Caco-2 (cell line): ENCODE results near the gene SEMA3A. TPM values are rescaled to one million over a fixed set of nuclear protein-coding genes. Genes with fewer than 3 reads are reported as not detected.

Experiments
- BruUV-seq: library from RNA; stranded (reverse); fragments of 400-500 nt; replicated peaks from 2 replicates; lab custom pipeline; 2021; lab: Mats Ljungman, UMichigan
- CTCF ChIA-PET: fragments of 300-600 bp; sonication (Branson Sonifier 250); formaldehyde crosslinking; loops from one replicate; lab custom pipeline; 2022; ENCODE audit warnings: antibody characterized with exemption; lab: Charles Lee
- POLR2A ChIA-PET: fragments of 300-600 bp; sonication (Branson Sonifier 250); formaldehyde crosslinking; loops from one replicate; lab custom pipeline; 2022; ENCODE audit warnings: antibody characterized with exemption; lab: Charles Lee
- DNase-seq, 2 experiments: peaks; one replicate each; pipeline versions ENCODE4 v3.0.0 to v3.0.0-alpha.2; 2020 to 2022
- H3K27me3 ChIP-seq: replicated peaks from 2 replicates; pipeline ENCODE4 v1.6.0; 2011; ENCODE audit warnings: low read length; ENCODE audit not compliant: control insufficient read depth, insufficient read depth
- H3K36me3 ChIP-seq: 2 replicates; pipeline ENCODE4 v1.5.1; 2011; ENCODE audit warnings: low read length; ENCODE audit not compliant: control insufficient read depth, insufficient read depth
- H3K4me1 ChIP-seq: fragments of 250-450 bp; sonication (Bioruptor Pico); 2 replicates; pipeline ENCODE4 v1.5.1; 2020; ENCODE audit warnings: mild to moderate bottlenecking
- H3K4me3 ChIP-seq: 2 replicates; pipeline ENCODE4 v1.5.1; 2011; ENCODE audit warnings: low read depth, mild to moderate bottlenecking, control low read depth, low read length
- H3K9me3 ChIP-seq: fragments of 250-450 bp; sonication (Bioruptor Pico); 2 replicates; pipeline ENCODE4 v1.5.1; 2020; ENCODE audit warnings: mild to moderate bottlenecking, moderate library complexity
- H3K27ac Mint-ChIP-seq: one replicate; pipeline ENCODE4 v1.8.0; 2022; ENCODE audit warnings: mixed read lengths; ENCODE audit not compliant: unreplicated experiment
- H3K27me3 Mint-ChIP-seq: one replicate; pipeline ENCODE4 v1.8.0; 2022; ENCODE audit warnings: mixed read lengths; ENCODE audit not compliant: insufficient read depth, unreplicated experiment
- H3K36me3 Mint-ChIP-seq: one replicate; pipeline ENCODE4 v1.8.0; 2022; ENCODE audit warnings: mild to moderate bottlenecking, mixed read lengths; ENCODE audit not compliant: insufficient read depth, unreplicated experiment
- H3K4me1 Mint-ChIP-seq: one replicate; pipeline ENCODE4 v1.8.0; 2022; ENCODE audit warnings: low read depth, mixed read lengths; ENCODE audit not compliant: unreplicated experiment
- H3K4me3 Mint-ChIP-seq: one replicate; pipeline ENCODE4 v1.8.0; 2022; ENCODE audit warnings: mild to moderate bottlenecking, moderate library complexity, mixed read lengths; ENCODE audit not compliant: unreplicated experiment
- H3K9me3 Mint-ChIP-seq: one replicate; pipeline ENCODE4 v1.8.0; 2022; ENCODE audit warnings: mixed read lengths; ENCODE audit not compliant: unreplicated experiment
- intact Hi-C: fragments of 100-400 bp; cut with micrococcal nuclease; formaldehyde crosslinking; loops from one replicate; pipeline ENCODE4 v1.10.0; 2022; ENCODE audit not compliant: unreplicated experiment
- total RNA-seq: library from RNA; stranded (reverse); gene quantifications from 2 replicates; pipeline ENCODE4 v1.2.3, GENCODE V29; 2022
- TF ChIP-seq, protein P1 (sequence below), 2 experiments: fragments of 200-600 bp in 1 of 2; IDR thresholded peaks; 1 replicate in 1 of 2; 2 replicates in 1 of 2; pipeline versions ENCODE4 v1.5.1 to v1.8.0; 2011 to 2022; ENCODE audit warnings: antibody characterized with exemption in 1 of 2, control low read depth in 1 of 2, inconsistent platforms in 1 of 2, low read depth in 1 of 2, low read length in 1 of 2, mild to moderate bottlenecking in 1 of 2, moderate library complexity in 1 of 2; ENCODE audit not compliant: insufficient read depth in 1 of 2, severe bottlenecking in 1 of 2, unreplicated experiment in 1 of 2

The SEMA3A gene
- total RNA-seq, 1 experiment from 2014 or later: 55.1 TPM

DNA sequence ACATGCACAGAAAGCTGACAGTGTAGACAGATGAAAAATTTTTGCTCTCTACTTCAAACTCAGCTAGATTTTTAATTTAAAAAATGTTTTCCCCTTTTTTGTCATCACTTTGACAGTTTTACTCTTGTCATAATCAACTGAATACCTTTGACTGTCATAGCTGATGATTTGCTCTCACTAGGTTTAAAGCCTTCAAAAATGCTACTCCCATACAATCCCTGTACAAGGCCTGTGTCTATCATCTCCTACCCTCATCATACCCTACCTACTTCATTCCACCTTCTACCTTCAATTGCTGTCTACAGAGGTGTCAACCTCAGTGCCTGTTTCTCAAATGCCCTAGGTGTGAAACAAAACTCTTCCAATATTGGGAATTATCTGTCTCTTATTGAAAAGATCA, 230.3 kb downstream of the SEMA3A start:
- BruUV-seq: no TSS peak
- TF ChIP-seq, protein P1, sequence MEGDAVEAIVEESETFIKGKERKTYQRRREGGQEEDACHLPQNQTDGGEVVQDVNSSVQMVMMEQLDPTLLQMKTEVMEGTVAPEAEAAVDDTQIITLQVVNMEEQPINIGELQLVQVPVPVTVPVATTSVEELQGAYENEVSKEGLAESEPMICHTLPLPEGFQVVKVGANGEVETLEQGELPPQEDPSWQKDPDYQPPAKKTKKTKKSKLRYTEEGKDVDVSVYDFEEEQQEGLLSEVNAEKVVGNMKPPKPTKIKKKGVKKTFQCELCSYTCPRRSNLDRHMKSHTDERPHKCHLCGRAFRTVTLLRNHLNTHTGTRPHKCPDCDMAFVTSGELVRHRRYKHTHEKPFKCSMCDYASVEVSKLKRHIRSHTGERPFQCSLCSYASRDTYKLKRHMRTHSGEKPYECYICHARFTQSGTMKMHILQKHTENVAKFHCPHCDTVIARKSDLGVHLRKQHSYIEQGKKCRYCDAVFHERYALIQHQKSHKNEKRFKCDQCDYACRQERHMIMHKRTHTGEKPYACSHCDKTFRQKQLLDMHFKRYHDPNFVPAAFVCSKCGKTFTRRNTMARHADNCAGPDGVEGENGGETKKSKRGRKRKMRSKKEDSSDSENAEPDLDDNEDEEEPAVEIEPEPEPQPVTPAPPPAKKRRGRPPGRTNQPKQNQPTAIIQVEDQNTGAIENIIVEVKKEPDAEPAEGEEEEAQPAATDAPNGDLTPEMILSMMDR (IDR thresholded peaks at IDR 0.05; ENCODE audit: insufficient read depth in 1 of 2, low read depth in 1 of 2, low read length in 1 of 2, severe bottlenecking in 1 of 2, unreplicated experiment in 1 of 2): no peak
- H3K4me1 Mint-ChIP-seq: no peaks in the 10 kb centered on the region
- POLR2A ChIA-PET: no interaction called here
- no peaks in the 10 kb centered on the region for H3K4me1 ChIP-seq
- no peaks in the 10 kb centered on the region; the same call in 1 of the 2 replicates for H3K36me3 ChIP-seq
- H3K27me3 ChIP-seq: no peaks in the 10 kb centered on the region
- intact Hi-C loops: no loop called here
- no peak for DNase-seq
- no peak overlapping the region for H3K4me3 Mint-ChIP-seq
- no peaks in the 10 kb centered on the region for H3K27me3 Mint-ChIP-seq
- CTCF ChIA-PET: no interaction called here
- no peak overlapping the region for H3K27ac Mint-ChIP-seq
- peaks cover 21% of the 10 kb centered on the region for H3K36me3 Mint-ChIP-seq
- H3K4me3 ChIP-seq: no peak overlapping the region
- H3K9me3 ChIP-seq: no peaks in the 10 kb centered on the region
- H3K9me3 Mint-ChIP-seq: no peaks in the 10 kb centered on the region

DNA sequence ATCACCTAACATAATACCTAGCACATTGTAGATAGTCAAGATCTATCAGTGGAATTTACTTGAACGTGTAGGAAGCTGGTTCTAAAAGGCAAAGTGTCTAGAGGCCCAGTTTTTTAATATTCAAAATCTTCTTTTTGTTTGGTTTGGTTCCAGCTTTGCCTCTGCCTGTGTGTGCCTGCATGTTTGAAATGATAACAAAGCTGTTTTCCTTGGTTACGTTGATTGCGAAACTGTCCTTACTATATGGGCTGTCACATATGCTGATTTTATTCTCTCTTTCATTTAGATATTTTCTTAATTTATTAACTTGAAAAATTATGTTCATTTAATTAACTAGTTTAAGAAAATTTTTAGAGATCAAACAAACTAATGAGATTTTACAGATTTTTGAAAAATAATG, 237.3 kb downstream of the SEMA3A start:
- Histone ChIP-seq H3K27me3 (no peaks in the 10 kb centered on the region), H3K36me3 (no peaks in the 10 kb centered on the region), H3K4me3 (no peak overlapping the region), H3K4me1 (peaks cover 22% of the 10 kb centered on the region), H3K9me3 (no peaks in the 10 kb centered on the region)
- intact Hi-C loops: no loop called here
- DNase-seq: peak in 1 of 2 experiments; percentile 21
- Mint-ChIP-seq H3K4me1 (peaks cover 11% of the 10 kb centered on the region), H3K27ac (peak overlapping the region; percentile 43), H3K27me3 (no peaks in the 10 kb centered on the region), H3K9me3 (no peaks in the 10 kb centered on the region), H3K4me3 (no peak overlapping the region), H3K36me3 (peaks cover 21% of the 10 kb centered on the region)
- CTCF ChIA-PET: interaction anchor here (2.0 kb wide), 1 partner anchor 10 kb away, joined by 6 read pairs; no protein-coding TSS in a partner anchor
- POLR2A ChIA-PET: no interaction called here
- BruUV-seq: no TSS peak
- TF ChIP-seq, protein P1 (IDR thresholded peaks at IDR 0.05; ENCODE audit: insufficient read depth in 1 of 2, low read depth in 1 of 2, low read length in 1 of 2, severe bottlenecking in 1 of 2, unreplicated experiment in 1 of 2): no peak

DNA sequence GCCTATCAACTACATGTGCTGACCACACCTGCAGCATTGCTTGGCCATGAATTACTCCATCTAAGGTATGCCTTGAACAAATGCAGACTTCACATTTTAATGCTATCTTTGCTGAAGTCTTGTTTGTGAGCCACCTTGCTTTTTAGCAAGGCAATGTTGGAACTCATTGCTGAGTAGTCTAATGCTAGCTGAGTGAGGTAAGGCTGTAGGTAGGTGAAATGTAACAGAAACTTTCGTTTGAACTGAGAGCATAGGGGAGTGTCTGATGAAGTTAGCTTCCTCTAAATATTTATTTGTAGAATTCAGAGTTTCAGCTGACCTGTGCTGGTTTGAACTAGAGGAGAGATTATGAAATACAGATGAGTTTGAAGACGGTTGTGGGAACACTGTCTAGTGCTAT, 238.5 kb downstream of the SEMA3A start:
- no TSS peak for BruUV-seq
- POLR2A ChIA-PET: no interaction called here
- CTCF ChIA-PET: interaction anchor here (0.6 to 2.0 kb wide), 2 partner anchors 8 to 837 kb away, joined by 3 to 6 read pairs; no protein-coding TSS in a partner anchor
- TF ChIP-seq, protein P1 (IDR thresholded peaks at IDR 0.05; ENCODE audit: insufficient read depth in 1 of 2, low read depth in 1 of 2, low read length in 1 of 2, severe bottlenecking in 1 of 2, unreplicated experiment in 1 of 2): no peak
- Mint-ChIP-seq H3K27me3 (no peaks in the 10 kb centered on the region), H3K27ac (peak overlapping the region; percentile 43), H3K4me1 (peaks cover 11% of the 10 kb centered on the region), H3K36me3 (peaks cover 16% of the 10 kb centered on the region), H3K4me3 (peak overlapping the region; percentile 27), H3K9me3 (no peaks in the 10 kb centered on the region)
- Histone ChIP-seq H3K27me3 (no peaks in the 10 kb centered on the region), H3K4me1 (peaks cover 25% of the 10 kb centered on the region), H3K9me3 (no peaks in the 10 kb centered on the region), H3K4me3 (no peak overlapping the region), H3K36me3 (no peaks in the 10 kb centered on the region)
- intact Hi-C loops: loop anchor here (1.0 kb wide), 1 partner anchor 573 kb away; no protein-coding TSS in a partner anchor
- peak; percentile 37 to 50 for DNase-seq
